HG02610 (cell line): Measurements from ENCODE around the gene LRBA.
"Not testable (repeated sequence)": the region's sequence is repeated elsewhere in the genome, so short reads cannot be mapped to it uniquely, and the experiment has no call there.

Experiments used
- ATAC-seq: cut with Tn5 transposase; IDR thresholded peaks from one replicate; pipeline ENCODE4 v1.9.1; 2021; ENCODE audit warnings: mild to moderate bottlenecking, moderate library complexity; ENCODE audit not compliant: unreplicated experiment

Gene LRBA

GRCh38 chr4:150949342-150949741 lies 65.7 kb downstream of the LRBA start:
- ATAC-seq = no peak

- ATAC-seq = no peak
Measured at GRCh38 chr4:150948710-150949109, 66.4 kb downstream of the LRBA start.

- ATAC-seq = no peak
Measured at GRCh38 chr4:150948074-150948473, 67.0 kb downstream of the LRBA start.

- no peak for ATAC-seq
Measured at GRCh38 chr4:150944660-150945059, 70.4 kb downstream of the LRBA start.

- ATAC-seq = peak; percentile 75
Measured at GRCh38 chr4:150943818-150944217, 71.3 kb downstream of the LRBA start.

- no peak for ATAC-seq
Measured at GRCh38 chr4:150943126-150943525, 72.0 kb downstream of the LRBA start.

GRCh38 chr4:150942539-150942938 lies 72.5 kb downstream of the LRBA start:
- ATAC-seq = no peak

- no peak for ATAC-seq
Measured at GRCh38 chr4:150940123-150940522, 75.0 kb downstream of the LRBA start.

GRCh38 chr4:150939530-150939929 lies 75.6 kb downstream of the LRBA start:
- ATAC-seq = no peak

GRCh38 chr4:150938873-150939499 lies 76.1 kb downstream of the LRBA start:
- ATAC-seq = no peak

- ATAC-seq = no peak
Measured at GRCh38 chr4:150938417-150938816, 76.7 kb downstream of the LRBA start.

- no peak for ATAC-seq
Measured at GRCh38 chr4:150934022-150934421, 81.1 kb downstream of the LRBA start.

- ATAC-seq = no peak
Measured at GRCh38 chr4:150931796-150932195, 83.3 kb downstream of the LRBA start.

- ATAC-seq = no peak
Measured at GRCh38 chr4:150931005-150931404, 84.1 kb downstream of the LRBA start.

GRCh38 chr4:150923945-150924344 lies 91.1 kb downstream of the LRBA start:
- no peak for ATAC-seq

GRCh38 chr4:150921486-150921885 lies 93.6 kb downstream of the LRBA start:
- not testable (repeated sequence) for ATAC-seq

- not testable (repeated sequence) for ATAC-seq
Measured at GRCh38 chr4:150918562-150918961, 96.5 kb downstream of the LRBA start.

- no peak for ATAC-seq
Measured at GRCh38 chr4:150911326-150911725, 103.8 kb downstream of the LRBA start.

GRCh38 chr4:150909116-150909515 lies 106.0 kb downstream of the LRBA start:
- no peak for ATAC-seq

GRCh38 chr4:150906987-150907633 lies 108.0 kb downstream of the LRBA start:
- ATAC-seq = no peak

GRCh38 chr4:150904671-150905070 lies 110.4 kb downstream of the LRBA start:
- ATAC-seq = no peak

- ATAC-seq = no peak
Measured at GRCh38 chr4:150903603-150904002, 111.5 kb downstream of the LRBA start.

GRCh38 chr4:150896497-150896896 lies 118.6 kb downstream of the LRBA start:
- ATAC-seq = no peak
